SK-N-MC (cell line): ENCODE results near the gene CCDC70.
A peak's percentile ranks its signal among the peaks of the same experiment; 100 is the strongest.

Source experiments
- DNase-seq: peaks from one replicate; pipeline ENCODE4 v3.0.0-alpha.2; 2011; ENCODE audit warnings: low read depth, low spot score
- H3K27ac ChIP-seq: fragments of 200-600 bp; sonication (generic); 2 replicates; pipeline ENCODE4 v1.5.1; 2016; ENCODE audit warnings: mixed run types
- H3K36me3 ChIP-seq: fragments of 200-600 bp; sonication (generic); 2 replicates; pipeline ENCODE4 v1.6.1; 2017; ENCODE audit warnings: antibody characterized with exemption, low read length, mixed read lengths; ENCODE audit not compliant: insufficient read depth
- H3K4me3 ChIP-seq: fragments of 200-600 bp; sonication (generic); 2 replicates; pipeline ENCODE4 v1.5.1; 2016
- H3K9ac ChIP-seq: fragments of 200-600 bp; sonication (generic); 2 replicates; pipeline ENCODE4 v1.8.0; 2017; ENCODE audit warnings: mixed run types, mixed read lengths; ENCODE audit not compliant: insufficient read length
- H3K9me3 ChIP-seq: fragments of 200-600 bp; sonication (generic); 2 replicates; pipeline ENCODE4 v1.6.1; 2017; ENCODE audit warnings: low read depth, mild to moderate bottlenecking, antibody characterized with exemption, low read length, moderate library complexity, mixed read lengths
- EZH2 ChIP-seq: fragments of 200-600 bp; sonication (generic); IDR thresholded peaks from one replicate; pipeline ENCODE4 v1.6.1; 2017; ENCODE audit warnings: antibody characterized with exemption
- FOXP2 ChIP-seq: optimal IDR thresholded peaks from 2 replicates; pipeline ENCODE3; 2011; ENCODE audit warnings: mild to moderate bottlenecking, moderate library complexity; ENCODE audit not compliant: insufficient read depth; ENCODE audit errors: extremely low read length, control extremely low read depth
- POLR2AphosphoS5 ChIP-seq: IDR thresholded peaks from 2 replicates; pipeline ENCODE4 v1.6.1; 2012; ENCODE audit warnings: mild to moderate bottlenecking, low read depth, low read length, borderline replicate concordance

Gene CCDC70

GRCh38 chr13:51845574-51846318, 16.0 kb upstream of the CCDC70 start:
- H3K27ac ChIP-seq: no peak overlapping the region
- H3K36me3 ChIP-seq: no peaks in the 10 kb centered on the region
- DNase-seq: no peak
- TF ChIP-seq POLR2AphosphoS5 (no peak), FOXP2 (no peak), EZH2 (no peak)
- no peaks in the 10 kb centered on the region for H3K9me3 ChIP-seq
- H3K9ac ChIP-seq: peak overlapping the region; percentile 55
- peak overlapping the region; percentile 79 for H3K4me3 ChIP-seq

- Histone ChIP-seq H3K27ac (no peak overlapping the region), H3K9me3 (no peaks in the 10 kb centered on the region), H3K4me3 (no peak overlapping the region), H3K9ac (no peak overlapping the region), H3K36me3 (no peaks in the 10 kb centered on the region)
- no peak for TF ChIP-seq POLR2AphosphoS5
- no peak for TF ChIP-seq EZH2
- no peak for DNase-seq
These were observed 15.0 kb upstream of the CCDC70 start for GRCh38 chr13:51846756-51847155.

GRCh38 chr13:51848674-51849073, 13.1 kb upstream of the CCDC70 start:
- DNase-seq: no peak
- TF ChIP-seq FOXP2: no peak
- TF ChIP-seq EZH2: no peak
- no peak for TF ChIP-seq POLR2AphosphoS5
- no peaks in the 10 kb centered on the region for H3K9me3 ChIP-seq
- H3K27ac ChIP-seq: no peak overlapping the region
- H3K36me3 ChIP-seq: no peaks in the 10 kb centered on the region
- no peak overlapping the region for H3K9ac ChIP-seq
- no peak overlapping the region for H3K4me3 ChIP-seq

GRCh38 chr13:51849145-51850101, 12.3 kb upstream of the CCDC70 start:
- Histone ChIP-seq H3K36me3 (no peaks in the 10 kb centered on the region), H3K9ac (no peak overlapping the region), H3K9me3 (no peaks in the 10 kb centered on the region), H3K4me3 (no peak overlapping the region), H3K27ac (no peak overlapping the region)
- DNase-seq: no peak
- no peak for TF ChIP-seq FOXP2

- no peaks in the 10 kb centered on the region for H3K36me3 ChIP-seq
- no peak overlapping the region for H3K9ac ChIP-seq
- no peak overlapping the region for H3K27ac ChIP-seq
These were observed 5.6 kb upstream of the CCDC70 start for GRCh38 chr13:51856027-51856736.

GRCh38 chr13:51856998-51857397, 4.8 kb upstream of the CCDC70 start:
- Histone ChIP-seq H3K9ac (no peak overlapping the region), H3K4me3 (no peak overlapping the region), H3K27ac (no peak overlapping the region), H3K9me3 (no peaks in the 10 kb centered on the region), H3K36me3 (no peaks in the 10 kb centered on the region)
- no peak for TF ChIP-seq FOXP2
- no peak for TF ChIP-seq EZH2
- no peak for TF ChIP-seq POLR2AphosphoS5
- no peak for DNase-seq

More at GRCh38 chr13:51856027-51856736, 5.6 kb upstream of the CCDC70 start:
- DNase-seq: no peak
- Histone ChIP-seq H3K9me3 (no peaks in the 10 kb centered on the region), H3K4me3 (no peak overlapping the region)
- TF ChIP-seq EZH2: no peak
- no peak for TF ChIP-seq FOXP2
- TF ChIP-seq POLR2AphosphoS5: no peak

- DNase-seq: no peak
- no peak overlapping the region for H3K4me3 ChIP-seq
These were observed 3.1 kb upstream of the CCDC70 start for GRCh38 chr13:51858433-51859247.

GRCh38 chr13:51862957-51863356, 1.2 kb downstream of the CCDC70 start:
- H3K36me3 ChIP-seq: no peaks in the 10 kb centered on the region
- no peak for DNase-seq
- TF ChIP-seq EZH2 (no peak), POLR2AphosphoS5 (no peak), FOXP2 (no peak)
- no peak overlapping the region for H3K4me3 ChIP-seq
- H3K9me3 ChIP-seq: no peaks in the 10 kb centered on the region
- no peak overlapping the region for H3K9ac ChIP-seq
- no peak overlapping the region for H3K27ac ChIP-seq

More at GRCh38 chr13:51858433-51859247, 3.1 kb upstream of the CCDC70 start:
- Histone ChIP-seq H3K27ac (no peak overlapping the region), H3K9me3 (no peaks in the 10 kb centered on the region), H3K36me3 (no peaks in the 10 kb centered on the region), H3K9ac (no peak overlapping the region)
- TF ChIP-seq POLR2AphosphoS5 (no peak), EZH2 (no peak), FOXP2 (no peak)
